SU-DHL-6 (cell line): ENCODE data around the gene FAM53B.
A peak's percentile ranks its signal among the peaks of the same experiment; 100 is the strongest.
"Not testable (repeated sequence)": the region's sequence is repeated elsewhere in the genome, so short reads cannot be mapped to it uniquely, and the experiment has no call there.

Experiments used
- H2AFZ ChIP-seq: fragments of 200-600 bp; sonication (generic); 2 replicates; pipeline ENCODE4 v1.6.1; 2014; ENCODE audit warnings: low read depth, mild to moderate bottlenecking, moderate library complexity, mixed read lengths, antibody characterized with exemption, low read length; ENCODE audit not compliant: severe bottlenecking
- H3F3A ChIP-seq: fragments of 200-600 bp; shearing (Covaris generic); 2 replicates; pipeline ENCODE4 v1.6.0; 2016; ENCODE audit warnings: antibody characterized with exemption, mild to moderate bottlenecking; ENCODE audit not compliant: insufficient read depth
- H3K27ac ChIP-seq: fragments of 200-600 bp; sonication (generic); 2 replicates; pipeline ENCODE4 v1.5.1; 2016; ENCODE audit warnings: low read depth, mild to moderate bottlenecking, low read length, moderate library complexity, mixed read lengths
- H3K27me3 ChIP-seq: fragments of 200-600 bp; sonication (generic), shearing (Covaris generic); 2 replicates; pipeline ENCODE4 v1.6.0; 2014; ENCODE audit warnings: mild to moderate bottlenecking, low read length
- H3K36me3 ChIP-seq: fragments of 200-600 bp; sonication (generic); 2 replicates; pipeline ENCODE4 v1.6.1; 2014; ENCODE audit warnings: mild to moderate bottlenecking, low read length, mixed read lengths
- H3K4me2 ChIP-seq: fragments of 300-600, 200-600 bp; shearing (Covaris generic), sonication (generic); 2 replicates; pipeline ENCODE4 v1.6.0; 2014; ENCODE audit warnings: low read length, low read depth, mild to moderate bottlenecking; ENCODE audit not compliant: poor library complexity, severe bottlenecking
- H3K4me3 ChIP-seq: fragments of 200-600 bp; sonication (generic); 2 replicates; pipeline ENCODE4 v1.5.1; 2014; ENCODE audit warnings: antibody characterized with exemption, low read length, mild to moderate bottlenecking, mixed read lengths; ENCODE audit not compliant: insufficient read depth, poor library complexity, severe bottlenecking
- H3K79me2 ChIP-seq: fragments of 200-600 bp; sonication (generic); 2 replicates; pipeline ENCODE4 v1.6.1; 2014; ENCODE audit warnings: mild to moderate bottlenecking, low read length, moderate library complexity; ENCODE audit not compliant: insufficient read depth
- H3K9ac ChIP-seq: fragments of 200-600 bp; sonication (generic); 2 replicates; pipeline ENCODE4 v1.7.0; 2014; ENCODE audit warnings: mild to moderate bottlenecking, low read length
- H3K9me2 ChIP-seq: fragments of 200-600 bp; sonication (generic); replicated peaks from 2 replicates; pipeline ENCODE4 v1.6.1; 2014; ENCODE audit warnings: low read length; ENCODE audit not compliant: insufficient read depth
- H3K9me3 ChIP-seq: fragments of 200-600 bp; sonication (generic); 2 replicates; pipeline ENCODE4 v1.6.1; 2014; ENCODE audit warnings: low read length, mixed read lengths; ENCODE audit not compliant: insufficient read depth
- H4K20me1 ChIP-seq: fragments of 200-600 bp; sonication (generic); 2 replicates; pipeline ENCODE4 v1.6.1; 2014; ENCODE audit warnings: low read depth, mild to moderate bottlenecking, antibody characterized with exemption, low read length, moderate library complexity, mixed read lengths
- EZH2phosphoT487 ChIP-seq: fragments of 200-600 bp; sonication (generic), shearing (Covaris generic); conservative IDR thresholded peaks from 2 replicates; pipeline ENCODE4 v1.6.1; 2018; ENCODE audit warnings: mild to moderate bottlenecking, antibody characterized with exemption, low read length, moderate library complexity, mixed read lengths
- TF ChIP-seq, protein P1 (sequence below): fragments of 200-600 bp; sonication (generic); IDR thresholded peaks from one replicate; pipeline ENCODE4 v1.5.1; 2017; ENCODE audit warnings: antibody characterized with exemption, mild to moderate bottlenecking, low read length, moderate library complexity; ENCODE audit not compliant: insufficient read depth, poor library complexity, severe bottlenecking

Gene FAM53B, protein sequence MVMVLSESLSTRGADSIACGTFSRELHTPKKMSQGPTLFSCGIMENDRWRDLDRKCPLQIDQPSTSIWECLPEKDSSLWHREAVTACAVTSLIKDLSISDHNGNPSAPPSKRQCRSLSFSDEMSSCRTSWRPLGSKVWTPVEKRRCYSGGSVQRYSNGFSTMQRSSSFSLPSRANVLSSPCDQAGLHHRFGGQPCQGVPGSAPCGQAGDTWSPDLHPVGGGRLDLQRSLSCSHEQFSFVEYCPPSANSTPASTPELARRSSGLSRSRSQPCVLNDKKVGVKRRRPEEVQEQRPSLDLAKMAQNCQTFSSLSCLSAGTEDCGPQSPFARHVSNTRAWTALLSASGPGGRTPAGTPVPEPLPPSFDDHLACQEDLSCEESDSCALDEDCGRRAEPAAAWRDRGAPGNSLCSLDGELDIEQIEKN

DNA sequence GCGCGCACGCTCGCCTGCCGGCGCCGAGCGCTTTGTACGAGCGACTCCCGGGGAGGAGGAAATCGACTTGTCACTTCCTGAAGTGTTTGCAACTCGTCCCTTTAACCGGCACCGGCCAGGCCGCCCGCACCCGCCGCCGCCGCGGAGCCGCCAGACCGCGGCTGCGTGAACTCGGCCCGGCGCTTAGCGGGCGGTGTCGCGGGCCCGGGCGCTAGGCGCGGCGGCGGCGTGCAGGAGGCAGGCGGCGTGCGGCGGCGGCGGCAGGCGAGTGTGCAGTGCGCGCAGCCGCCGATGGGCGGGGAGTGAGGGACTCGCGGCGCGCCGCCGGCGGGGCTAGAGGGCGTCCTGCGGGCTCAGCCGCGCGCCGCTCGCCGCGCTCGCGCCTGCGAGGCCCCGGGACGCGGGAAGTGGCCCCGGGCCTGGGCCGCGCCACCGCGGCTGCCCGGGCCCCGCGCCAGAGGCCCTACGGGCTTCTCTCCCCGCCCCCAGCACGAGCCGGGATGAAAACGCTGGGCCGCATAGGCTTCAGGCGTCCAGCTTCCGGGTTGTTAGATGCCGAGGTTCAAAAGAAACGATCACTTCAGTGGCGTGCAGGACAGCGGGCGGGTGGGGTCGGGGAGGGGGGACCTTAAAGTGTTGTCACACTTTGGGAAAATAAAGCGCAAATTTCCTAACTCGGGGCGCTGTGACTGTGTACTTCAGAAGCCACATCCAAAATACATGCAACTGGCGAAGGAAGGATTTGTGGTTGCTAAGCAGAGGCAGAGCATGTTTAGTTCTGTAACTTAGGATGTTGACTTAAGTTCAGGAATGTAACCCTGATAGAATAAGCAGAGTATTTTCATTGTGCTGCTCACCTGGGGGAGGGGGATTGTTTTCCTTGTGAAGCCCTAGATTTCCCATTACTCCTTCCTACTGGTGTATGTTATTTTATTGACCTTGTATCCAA lies at the start of gene FAM53B:
Gene FAM53B, minus strand, starts transcription at position 277 of the 949 bp plus-strand sequence. CDS start 37,665 bp downstream, outside the sequence.
- Histone ChIP-seq H3K27ac (peak within 1 kb of the TSS; percentile 97), H4K20me1 (no peaks in the 10 kb centered on the region), H3K27me3 (no peaks in the 10 kb centered on the region), H3K79me2 (peaks cover 48% of the 10 kb centered on the region), H3K9me3 (no peaks in the 10 kb centered on the region), H3K9me2 (no peaks in the 10 kb centered on the region), H3K4me2 (peak within 1 kb of the TSS; percentile 95), H2AFZ (no peak within 1 kb of the TSS), H3K9ac (peak within 1 kb of the TSS; percentile 98), H3F3A (peaks cover 45% of the 10 kb centered on the region), H3K4me3 (peak within 1 kb of the TSS; percentile 91), H3K36me3 (no peaks in the 10 kb centered on the region)
- TF ChIP-seq, protein P1, sequence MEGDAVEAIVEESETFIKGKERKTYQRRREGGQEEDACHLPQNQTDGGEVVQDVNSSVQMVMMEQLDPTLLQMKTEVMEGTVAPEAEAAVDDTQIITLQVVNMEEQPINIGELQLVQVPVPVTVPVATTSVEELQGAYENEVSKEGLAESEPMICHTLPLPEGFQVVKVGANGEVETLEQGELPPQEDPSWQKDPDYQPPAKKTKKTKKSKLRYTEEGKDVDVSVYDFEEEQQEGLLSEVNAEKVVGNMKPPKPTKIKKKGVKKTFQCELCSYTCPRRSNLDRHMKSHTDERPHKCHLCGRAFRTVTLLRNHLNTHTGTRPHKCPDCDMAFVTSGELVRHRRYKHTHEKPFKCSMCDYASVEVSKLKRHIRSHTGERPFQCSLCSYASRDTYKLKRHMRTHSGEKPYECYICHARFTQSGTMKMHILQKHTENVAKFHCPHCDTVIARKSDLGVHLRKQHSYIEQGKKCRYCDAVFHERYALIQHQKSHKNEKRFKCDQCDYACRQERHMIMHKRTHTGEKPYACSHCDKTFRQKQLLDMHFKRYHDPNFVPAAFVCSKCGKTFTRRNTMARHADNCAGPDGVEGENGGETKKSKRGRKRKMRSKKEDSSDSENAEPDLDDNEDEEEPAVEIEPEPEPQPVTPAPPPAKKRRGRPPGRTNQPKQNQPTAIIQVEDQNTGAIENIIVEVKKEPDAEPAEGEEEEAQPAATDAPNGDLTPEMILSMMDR, result no peak
- no peak for TF ChIP-seq EZH2phosphoT487

DNA sequence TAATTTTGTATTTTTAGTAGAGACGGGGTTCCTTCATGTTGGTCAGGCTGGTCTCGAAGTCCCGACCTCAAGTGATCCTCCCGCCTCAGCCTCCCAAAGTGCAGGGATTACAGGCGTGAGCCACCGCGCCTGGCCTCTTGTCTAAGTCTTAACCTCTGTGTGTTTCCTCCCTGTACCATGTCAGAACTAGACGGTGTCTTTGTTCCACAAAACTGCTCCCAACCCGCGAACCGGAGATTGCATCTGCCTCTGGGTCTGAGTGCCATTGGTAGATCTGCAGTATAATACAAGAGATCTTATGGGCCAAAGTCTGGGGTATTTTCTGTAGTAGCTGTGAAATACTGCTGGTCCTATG lies 48.8 kb upstream of the FAM53B start:
- Histone ChIP-seq H3K79me2 (peaks cover 8% of the 10 kb centered on the region), H3K27ac (no peak overlapping the region), H3K36me3 (0 out of 2 replicates have a peak, but pooled peaks cover 3% of the 10 kb centered on the region), H3K9me3 (no peaks in the 10 kb centered on the region), H3K4me3 (no peak overlapping the region), H3K4me2 (no peak overlapping the region), H4K20me1 (no peaks in the 10 kb centered on the region), H3K27me3 (no peaks in the 10 kb centered on the region), H3F3A (0 out of 2 replicates have a peak, but pooled peaks cover 9% of the 10 kb centered on the region), H3K9ac (no peak overlapping the region), H2AFZ (no peak overlapping the region), H3K9me2 (no peaks in the 10 kb centered on the region)
- TF ChIP-seq EZH2phosphoT487, result no peak
- TF ChIP-seq, protein P1, result no peak

DNA sequence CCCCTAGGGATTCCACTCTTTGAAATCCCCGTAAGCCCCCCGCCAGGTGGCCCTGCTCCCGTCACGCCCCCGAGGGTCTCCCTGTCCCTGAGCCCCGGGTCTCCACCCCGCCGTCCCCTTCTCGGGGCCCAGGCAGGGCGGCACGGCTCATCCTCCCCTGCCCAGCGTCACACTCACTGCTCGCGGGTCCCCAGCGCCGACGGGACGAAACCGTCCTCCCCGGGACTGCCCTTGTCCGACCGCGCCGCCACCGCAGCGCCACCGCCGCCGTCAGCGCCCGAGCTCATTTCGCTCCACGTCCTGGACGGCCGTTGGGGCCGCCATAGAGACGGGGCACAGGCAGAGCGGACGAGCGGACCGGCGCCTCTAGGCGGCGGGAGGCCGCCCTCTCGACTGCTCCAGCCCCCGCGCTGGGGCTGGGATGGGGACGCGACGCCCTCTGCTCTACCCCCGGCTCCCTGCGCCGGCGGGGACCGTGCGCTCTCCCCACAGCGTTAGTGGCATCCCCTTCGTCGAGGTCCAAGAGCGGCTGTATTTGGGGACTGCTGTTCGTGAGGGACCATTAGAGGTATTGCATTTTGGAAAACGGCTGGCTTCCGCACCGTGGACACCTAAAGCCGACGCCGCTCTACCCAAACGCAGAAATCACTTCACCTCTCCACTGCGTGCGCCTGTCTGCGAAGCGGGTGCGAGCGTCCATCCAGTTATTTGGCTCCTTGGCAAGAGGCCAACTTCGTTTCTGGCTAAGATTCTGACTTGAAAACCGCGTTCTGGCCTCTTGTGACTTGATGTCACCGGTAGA lies 47.6 kb upstream of the FAM53B start, which contains the start of gene EEF1AKMT2:
Gene EEF1AKMT2, minus strand, starts transcription at position 341 of the 802 bp plus-strand sequence. Its CDS starts 54 bp downstream, at position 287.
- H3F3A ChIP-seq, result 0 out of 2 replicates have a peak, but pooled peaks cover 9% of the 10 kb centered on the region
- TF ChIP-seq EZH2phosphoT487, result no peak
- TF ChIP-seq, protein P1, result peak; percentile 41
- H2AFZ ChIP-seq, result peak within 1 kb of the TSS; percentile 75
- H3K4me2 ChIP-seq, result peak within 1 kb of the TSS; percentile 82
- peak within 1 kb of the TSS; percentile 79 for H3K4me3 ChIP-seq
- H3K36me3 ChIP-seq, result 0 out of 2 replicates have a peak, but pooled peaks cover 3% of the 10 kb centered on the region
- peak within 1 kb of the TSS; percentile 94 for H3K9ac ChIP-seq
- H3K9me3 ChIP-seq, result no peaks in the 10 kb centered on the region
- H3K9me2 ChIP-seq, result no peaks in the 10 kb centered on the region
- peak within 1 kb of the TSS; percentile 62 for H3K27ac ChIP-seq
- peaks cover 8% of the 10 kb centered on the region for H3K79me2 ChIP-seq
- H3K27me3 ChIP-seq, result no peaks in the 10 kb centered on the region
- H4K20me1 ChIP-seq, result no peaks in the 10 kb centered on the region

DNA sequence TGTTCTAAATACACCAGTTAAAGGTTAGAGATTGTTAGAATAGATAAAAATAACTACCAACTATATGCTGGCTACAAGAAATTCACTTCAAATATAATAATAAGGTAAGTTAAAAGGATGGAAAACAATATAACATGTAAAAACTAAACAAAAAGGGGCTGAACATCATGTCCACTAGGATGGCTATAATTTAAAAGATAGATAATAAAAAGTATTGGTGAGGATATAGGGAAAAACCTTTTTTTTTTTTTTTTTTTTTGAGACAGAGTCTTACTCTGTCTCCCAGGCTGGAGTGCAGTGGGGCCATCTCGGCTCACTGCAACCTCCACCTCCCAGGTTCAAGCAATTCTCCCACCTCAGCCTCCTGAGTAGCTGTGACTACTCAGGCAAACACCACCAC lies 38.7 kb upstream of the FAM53B start:
- not testable (repeated sequence) for H3F3A ChIP-seq, H3K27ac ChIP-seq, H3K4me3 ChIP-seq, H3K9me2 ChIP-seq, H3K36me3 ChIP-seq, H3K4me2 ChIP-seq, H4K20me1 ChIP-seq, H3K9me3 ChIP-seq, H3K79me2 ChIP-seq, H2AFZ ChIP-seq, H3K9ac ChIP-seq, H3K27me3 ChIP-seq
